Transverse colon (tissue), 4 donors: ENCODE data around the gene LPCAT1. TPM values are rescaled to one million over a fixed set of nuclear protein-coding genes. Genes with fewer than 3 reads are reported as not detected.

Experiments
- DNase-seq: peaks from one replicate; pipeline ENCODE4 v3.0.0-alpha.2; 2019
- H3K27ac ChIP-seq, 4 donors: fragments of 200-600 bp; sonication (generic); 2 replicates each; pipeline ENCODE4 v1.5.1; 2016 to 2018; ENCODE audit warnings: inconsistent platforms in 4 of 4
- H3K27me3 ChIP-seq: fragments of 200-600 bp; sonication (generic); 2 replicates; pipeline ENCODE4 v1.5.1; 2017; ENCODE audit warnings: inconsistent platforms
- H3K36me3 ChIP-seq, 4 donors: fragments of 200-600 bp; sonication (generic); 2 replicates each; pipeline ENCODE4 v1.5.1; 2017 to 2019; ENCODE audit warnings: inconsistent platforms in 4 of 4
- H3K4me1 ChIP-seq, 4 donors: fragments of 200-600 bp; sonication (generic); 2 replicates each; pipeline ENCODE4 v1.5.1; 2017 to 2020; ENCODE audit warnings: inconsistent platforms in 4 of 4
- H3K4me3 ChIP-seq, 4 donors: fragments of 200-600 bp; sonication (generic); 1 replicate in 1 of 4; 2 replicates in 3 of 4; pipeline versions ENCODE4 v1.5.1 to v1.6.1; 2017 to 2019; ENCODE audit warnings: inconsistent platforms in 4 of 4
- H3K9me3 ChIP-seq, 2 donors: fragments of 200-600 bp; sonication (generic); 2 replicates each; pipeline ENCODE4 v1.5.1; 2017 to 2019; ENCODE audit warnings: inconsistent platforms in 2 of 2
- CTCF ChIP-seq, 5 experiments: fragments of 200-600 bp in 3 of 5; fragments of 450-650 bp in 2 of 5; sonication (generic) in 3 of 5; IDR thresholded peaks; 1 replicate in 2 of 5; 2 replicates in 3 of 5; pipeline ENCODE4 v1.5.1; 2016 to 2017; ENCODE audit warnings: antibody characterized with exemption in 5 of 5, inconsistent platforms in 3 of 5, mild to moderate bottlenecking in 2 of 5, moderate library complexity in 1 of 5
- EP300 ChIP-seq: sonication (generic); formaldehyde crosslinking; IDR thresholded peaks from one replicate; pipeline ENCODE4 v1.6.1; 2017; ENCODE audit warnings: antibody characterized with exemption, low read depth
- POLR2A ChIP-seq: fragments of 450-650 bp; IDR thresholded peaks from one replicate; pipeline ENCODE4 v1.6.1; 2016; ENCODE audit warnings: antibody characterized with exemption, mild to moderate bottlenecking, moderate library complexity
- POLR2AphosphoS5 ChIP-seq, 3 donors: sonication (generic); formaldehyde crosslinking; IDR thresholded peaks; one replicate each; pipeline ENCODE4 v1.6.1; 2016; ENCODE audit warnings: antibody characterized with exemption in 3 of 3
- WGBS, 2 donors: methylation state at CpG; one replicate each; pipeline ENCODE4 v1.1.5; 2018; ENCODE audit warnings: low coverage in 1 of 2; 5-methylcytosine and 5-hydroxymethylcytosine counted together
- in situ Hi-C, 4 donors: fragments of 200-750 bp; cut with MboI; loops; one replicate each; pipeline versions ENCODE4 v1.15.0 to v1.15.1; 2017; ENCODE audit warnings: low sequenced_read_pairs in 3 of 4, low pct_ligation_motif_present in 1 of 4, low pct_unique_long_range_greater_than_20kb in 1 of 4
- intact Hi-C: fragments of 100-400 bp; cut with DNase I; formaldehyde crosslinking; loops from one replicate; pipeline ENCODE4 v1.15.1; 2023; ENCODE audit warnings: low total_unique reads
- total RNA-seq, 4 donors: library from RNA; depleted of rRNA; stranded (reverse); fragments of >200 nt; gene quantifications; one replicate each; pipeline ENCODE4 v1.1.0, GENCODE V29; 2016

Gene LPCAT1
- total RNA-seq, 4 donors from 2014 or later, result 10.0 to 50.5 (median 21.0) TPM

GRCh38 chr5:1483064-1483463 lies 40.7 kb downstream of the LPCAT1 start:
- Histone ChIP-seq H3K9me3 (no peaks in the 10 kb centered on the region), H3K36me3 (no peaks in the 10 kb centered on the region), H3K4me3 (no peak overlapping the region), H3K27me3 (no peaks in the 10 kb centered on the region), H3K27ac (no peak overlapping the region), H3K4me1 (peaks cover 0 to 5% (median 0%) of the 10 kb centered on the region in 4 donors)
- no peak for TF ChIP-seq EP300
- no peak for TF ChIP-seq POLR2A
- TF ChIP-seq CTCF (IDR thresholded peaks at IDR 0.05), result no peak
- intact Hi-C loops, result no loop called here
- no peak for DNase-seq
- in situ Hi-C loops, result loop anchor here in 1 of 4 donors (25.0 kb wide), 1 partner anchor 154 kb away; no protein-coding TSS in a partner anchor
- WGBS, 2 donors, result 89% methylated on average over 13 of the region's 13 CpGs; no CpG with 5 or more reads in 1 of the 2 donors

GRCh38 chr5:1481959-1482331 lies 41.8 kb downstream of the LPCAT1 start:
- Histone ChIP-seq H3K4me3 (no peak overlapping the region), H3K27ac (no peak overlapping the region), H3K4me1 (peaks cover 0 to 5% (median 0%) of the 10 kb centered on the region in 4 donors), H3K36me3 (no peaks in the 10 kb centered on the region), H3K27me3 (no peaks in the 10 kb centered on the region), H3K9me3 (no peaks in the 10 kb centered on the region)
- intact Hi-C loops (no loop called here), in situ Hi-C loops (loop anchor here in 1 of 4 donors (25.0 kb wide), 1 partner anchor 155 kb away; no protein-coding TSS in a partner anchor)
- DNase-seq, result no peak
- WGBS, 2 donors, result 83% methylated on average over 12 of the region's 12 CpGs; no CpG with 5 or more reads in 1 of the 2 donors
- TF ChIP-seq POLR2A, result no peak
- no peak for TF ChIP-seq CTCF (IDR thresholded peaks at IDR 0.05)
- no peak for TF ChIP-seq POLR2AphosphoS5 (IDR thresholded peaks at IDR 0.05)
- TF ChIP-seq EP300, result no peak

GRCh38 chr5:1481266-1481958 lies 42.3 kb downstream of the LPCAT1 start:
- intact Hi-C loops, result no loop called here
- Histone ChIP-seq H3K36me3 (no peaks in the 10 kb centered on the region), H3K27ac (no peak overlapping the region), H3K4me3 (no peak overlapping the region), H3K9me3 (no peaks in the 10 kb centered on the region), H3K4me1 (peaks cover 0 to 5% (median 0%) of the 10 kb centered on the region in 4 donors), H3K27me3 (no peaks in the 10 kb centered on the region)
- DNase-seq, result no peak
- TF ChIP-seq CTCF (IDR thresholded peaks at IDR 0.05) (no peak), POLR2A (no peak), POLR2AphosphoS5 (IDR thresholded peaks at IDR 0.05) (no peak), EP300 (no peak)
- in situ Hi-C loops, result loop anchor here in 1 of 4 donors (25.0 kb wide), 1 partner anchor 156 kb away; no protein-coding TSS in a partner anchor
- 88% methylated on average over 26 of the region's 26 CpGs; no CpG with 5 or more reads in 1 of the 2 donors for WGBS, 2 donors

GRCh38 chr5:1480806-1481205 lies 43.0 kb downstream of the LPCAT1 start:
- in situ Hi-C loops, result loop anchor here in 1 of 4 donors (25.0 kb wide), 1 partner anchor 156 kb away; no protein-coding TSS in a partner anchor
- peaks cover 0 to 5% (median 0%) of the 10 kb centered on the region in 4 donors for H3K4me1 ChIP-seq
- no peak for DNase-seq
- no peak overlapping the region for H3K4me3 ChIP-seq
- intact Hi-C loops, result no loop called here
- H3K9me3 ChIP-seq, result no peaks in the 10 kb centered on the region
- peak overlapping the region in 1 of 4 donors; percentile 40 for H3K27ac ChIP-seq
- H3K27me3 ChIP-seq, result no peaks in the 10 kb centered on the region
- 88% methylated on average over 11 of the region's 12 CpGs; no CpG with 5 or more reads in 1 of the 2 donors for WGBS, 2 donors
- no peaks in the 10 kb centered on the region for H3K36me3 ChIP-seq
- TF ChIP-seq CTCF (IDR thresholded peaks at IDR 0.05), result no peak
- TF ChIP-seq EP300, result no peak
- no peak for TF ChIP-seq POLR2AphosphoS5 (IDR thresholded peaks at IDR 0.05)
- TF ChIP-seq POLR2A, result no peak
